DMS153 treated with DMSO at 0.1 percent for 48 hours (cell line): ENCODE data around the gene SMPD3.

Experiments used
- DNase-seq: peaks from one replicate; lab custom pipeline; 2025; ENCODE audit not compliant: unreplicated experiment; lab: John Stamatoyannopoulos, UW

SMPD3 gene

DNA sequence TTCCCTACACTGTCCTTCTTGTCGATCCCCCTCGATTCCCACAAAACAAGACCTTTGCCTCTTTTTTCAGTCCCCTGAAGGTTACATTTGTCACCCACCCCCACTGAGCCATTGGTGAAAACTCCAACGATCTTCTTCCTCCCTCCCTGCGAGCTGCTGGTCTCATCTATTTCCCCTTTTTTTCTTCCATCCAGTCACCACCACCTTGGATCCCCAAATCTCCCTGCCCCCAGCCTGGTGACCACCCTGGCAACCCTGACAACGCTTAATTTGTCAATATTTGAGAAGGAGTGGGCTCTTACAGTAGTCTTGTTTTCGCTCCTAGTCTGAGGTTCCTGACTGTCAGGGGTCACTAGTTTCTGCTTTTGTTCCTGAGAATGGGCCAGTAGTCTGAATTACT is 62.9 kb downstream of the SMPD3 start:
- no peak for DNase-seq

DNA sequence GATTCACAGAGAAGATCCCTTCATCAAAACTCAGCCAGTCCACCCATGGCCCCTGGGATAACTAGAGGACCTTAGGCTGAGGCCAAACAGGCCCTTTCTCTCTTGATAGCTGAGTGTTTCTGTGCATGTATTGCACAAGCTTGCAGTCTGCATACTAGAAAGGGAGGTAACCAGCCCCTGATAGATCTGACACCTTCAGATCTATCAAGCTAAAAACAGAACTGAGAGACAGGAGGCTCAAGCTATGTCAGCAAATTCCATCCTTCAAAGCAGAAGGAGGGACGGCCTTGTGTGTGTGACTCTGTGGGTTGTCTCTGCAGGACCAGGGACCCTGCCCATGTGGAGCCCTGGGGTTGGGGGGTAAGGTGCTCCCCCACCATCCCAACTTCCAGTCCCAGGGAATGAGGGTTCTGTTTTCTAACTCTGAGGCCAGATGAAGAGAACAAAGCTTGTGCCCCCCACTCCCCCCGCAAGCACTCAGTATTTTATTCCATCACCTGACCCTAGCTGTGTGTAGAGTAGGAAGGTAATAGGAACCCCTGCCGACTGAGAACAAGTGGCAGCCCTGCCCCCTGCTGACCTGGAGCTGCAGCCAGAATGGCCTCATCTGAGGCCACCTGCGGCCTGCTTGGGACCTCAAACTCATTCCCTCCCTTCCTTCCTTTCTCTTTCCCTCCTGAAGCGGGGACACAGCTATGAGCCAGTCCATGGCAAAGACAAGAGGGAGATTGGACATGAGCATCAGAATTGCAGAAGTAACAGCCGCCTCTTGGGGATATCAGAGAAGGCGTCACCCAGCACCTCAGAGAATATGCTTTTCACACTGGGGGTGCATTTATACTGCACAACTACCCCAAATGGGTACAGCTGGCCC is 63.8 kb downstream of the SMPD3 start:
- DNase-seq = no peak

DNA sequence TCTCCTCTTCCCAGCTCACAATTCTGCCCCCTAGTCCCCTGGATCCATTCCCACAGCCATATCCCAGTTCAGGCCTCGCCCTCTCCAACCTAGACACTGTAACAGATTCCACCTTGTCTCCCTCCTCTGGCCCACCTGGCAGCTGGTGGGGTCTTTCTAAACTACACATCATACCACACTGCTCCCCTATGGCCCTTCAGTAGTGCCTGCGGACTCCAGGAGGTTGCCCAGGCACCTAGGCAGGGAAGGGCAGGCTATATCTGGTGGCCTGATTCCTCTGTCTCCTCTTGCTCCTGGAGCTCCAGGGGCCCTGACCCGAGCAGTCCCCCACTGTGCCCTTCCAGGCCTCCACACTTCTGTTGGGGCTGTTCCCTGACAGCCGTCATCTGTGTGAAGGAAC is 64.5 kb downstream of the SMPD3 start:
- DNase-seq = no peak

DNA sequence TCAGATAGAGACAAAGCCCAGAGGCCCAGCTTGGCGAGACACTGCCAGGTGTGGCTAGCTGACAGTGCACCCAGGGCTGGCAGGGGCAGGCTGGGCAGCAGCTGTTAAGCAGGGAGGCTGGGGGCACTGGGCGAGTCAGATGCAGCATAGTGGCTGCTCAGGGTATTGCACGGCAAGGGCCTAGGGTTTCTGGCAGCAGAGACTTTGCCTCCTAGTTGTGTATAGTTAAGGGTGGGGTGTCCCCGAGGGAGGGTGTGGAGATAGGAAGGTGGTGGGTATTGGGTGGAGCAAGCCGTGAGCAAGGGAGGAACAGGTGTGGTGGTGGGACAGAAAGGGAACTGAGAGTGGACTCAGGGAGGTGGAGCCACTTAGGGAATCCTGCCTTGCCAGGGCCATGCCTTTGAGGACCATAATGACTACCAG is 66.0 kb downstream of the SMPD3 start:
- DNase-seq = no peak

DNA sequence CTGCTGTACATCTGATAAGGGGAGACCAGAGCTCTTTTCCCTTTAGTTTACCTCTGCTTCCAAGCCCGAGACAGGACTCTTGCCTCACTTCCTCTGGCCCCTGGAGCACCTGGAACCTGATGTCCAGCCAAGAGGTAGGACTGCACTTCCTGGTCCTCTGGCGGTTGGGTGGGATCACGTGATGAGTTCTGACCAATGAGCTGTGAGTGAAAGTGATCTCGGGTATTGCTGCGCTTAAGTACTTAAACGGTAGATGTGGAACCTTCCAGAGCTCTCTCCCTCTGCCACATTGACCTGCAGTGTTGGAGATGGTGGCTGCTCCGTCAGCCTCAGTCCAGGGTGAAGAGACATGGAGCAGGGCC is 67.0 kb downstream of the SMPD3 start:
- no peak for DNase-seq

DNA sequence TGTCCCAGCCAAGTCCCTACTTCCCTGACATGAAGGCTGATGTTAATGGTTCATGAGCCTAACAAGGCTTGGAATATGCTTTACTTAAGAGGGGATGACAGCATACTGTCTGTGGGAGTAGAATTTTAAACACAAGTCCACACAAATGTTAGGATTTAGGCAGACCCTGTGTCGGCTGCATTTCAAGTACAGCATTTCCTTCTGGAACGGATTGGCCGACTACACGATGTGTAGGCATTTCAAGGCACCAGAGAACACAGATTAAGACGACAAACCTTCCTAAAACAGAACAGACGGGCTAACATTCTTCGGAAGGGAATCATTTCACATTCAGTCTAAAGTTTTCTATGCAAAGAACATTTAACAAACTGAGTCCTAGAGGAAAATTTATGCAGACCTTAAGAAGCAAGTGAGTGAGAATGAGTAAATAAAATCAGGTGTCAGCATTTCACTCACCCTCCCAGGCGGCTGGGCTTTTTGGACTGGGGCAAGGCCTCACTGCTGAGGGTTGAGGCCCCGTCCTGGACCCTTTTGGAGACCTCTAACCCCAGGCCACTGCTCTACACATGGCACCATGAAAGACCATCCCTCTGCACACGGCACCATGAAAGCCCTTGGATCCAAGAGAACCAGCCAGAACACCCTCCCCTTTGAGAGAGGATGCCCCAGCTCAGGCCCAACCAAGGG is 67.5 kb downstream of the SMPD3 start:
- DNase-seq = no peak

DNA sequence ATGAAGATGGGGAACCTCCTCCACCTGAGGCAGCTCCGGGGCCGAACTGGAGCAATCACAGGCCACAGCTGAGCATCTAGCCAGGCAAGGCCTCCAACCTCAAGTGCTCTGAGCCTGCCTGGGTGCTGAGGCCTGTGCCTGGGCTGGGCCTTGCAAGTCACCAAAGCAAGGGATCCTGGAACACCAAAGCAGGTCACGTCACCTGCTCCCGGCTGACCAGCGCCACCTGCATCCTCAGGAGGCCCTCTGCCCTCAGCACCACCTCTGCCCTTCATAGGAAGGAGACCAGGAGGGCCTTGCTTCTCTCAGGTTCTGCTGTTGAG is 68.0 kb downstream of the SMPD3 start:
- DNase-seq = no peak

DNA sequence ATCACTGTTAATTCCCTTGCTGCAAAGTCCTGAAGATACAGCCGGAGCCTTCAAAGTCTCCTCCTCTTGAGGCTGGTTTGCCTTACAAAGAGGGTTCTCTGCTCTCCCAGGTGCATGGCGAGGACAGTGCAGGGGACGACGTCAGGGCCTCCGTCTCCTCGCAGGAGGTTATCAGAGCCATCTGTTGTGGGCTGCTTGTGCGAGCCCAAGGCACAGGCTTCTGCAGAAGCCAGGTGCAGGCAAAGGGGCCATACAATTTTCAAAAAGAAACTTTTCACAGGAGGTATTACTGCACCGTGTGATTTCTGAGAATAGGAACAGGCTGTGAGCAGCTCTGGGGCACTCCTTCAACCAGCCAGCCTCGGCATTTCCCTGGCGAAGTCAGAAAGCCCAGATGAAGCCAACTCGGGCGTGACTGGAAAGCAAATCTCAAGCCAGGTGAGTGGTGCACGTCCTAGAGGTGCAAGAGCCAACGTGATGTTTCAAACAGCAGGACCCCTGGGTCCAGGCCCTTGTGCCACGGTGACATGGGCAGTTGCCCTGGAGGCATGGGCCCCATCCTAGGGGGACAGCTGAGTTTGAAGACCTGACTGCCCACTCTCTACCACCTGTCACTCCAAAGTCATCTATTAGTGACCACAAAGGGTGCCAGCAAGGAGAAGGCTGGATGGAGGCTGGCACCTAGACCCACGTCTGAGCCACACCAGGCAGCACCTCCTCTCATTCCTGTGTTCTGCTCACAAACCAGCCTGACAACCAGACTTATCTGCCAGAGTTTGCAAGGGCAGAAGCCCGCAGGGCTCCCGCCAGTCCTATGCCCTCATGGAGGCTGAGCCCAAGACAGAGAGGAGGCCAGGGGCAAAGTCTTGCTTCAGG is 68.6 kb downstream of the SMPD3 start:
- no peak for DNase-seq

DNA sequence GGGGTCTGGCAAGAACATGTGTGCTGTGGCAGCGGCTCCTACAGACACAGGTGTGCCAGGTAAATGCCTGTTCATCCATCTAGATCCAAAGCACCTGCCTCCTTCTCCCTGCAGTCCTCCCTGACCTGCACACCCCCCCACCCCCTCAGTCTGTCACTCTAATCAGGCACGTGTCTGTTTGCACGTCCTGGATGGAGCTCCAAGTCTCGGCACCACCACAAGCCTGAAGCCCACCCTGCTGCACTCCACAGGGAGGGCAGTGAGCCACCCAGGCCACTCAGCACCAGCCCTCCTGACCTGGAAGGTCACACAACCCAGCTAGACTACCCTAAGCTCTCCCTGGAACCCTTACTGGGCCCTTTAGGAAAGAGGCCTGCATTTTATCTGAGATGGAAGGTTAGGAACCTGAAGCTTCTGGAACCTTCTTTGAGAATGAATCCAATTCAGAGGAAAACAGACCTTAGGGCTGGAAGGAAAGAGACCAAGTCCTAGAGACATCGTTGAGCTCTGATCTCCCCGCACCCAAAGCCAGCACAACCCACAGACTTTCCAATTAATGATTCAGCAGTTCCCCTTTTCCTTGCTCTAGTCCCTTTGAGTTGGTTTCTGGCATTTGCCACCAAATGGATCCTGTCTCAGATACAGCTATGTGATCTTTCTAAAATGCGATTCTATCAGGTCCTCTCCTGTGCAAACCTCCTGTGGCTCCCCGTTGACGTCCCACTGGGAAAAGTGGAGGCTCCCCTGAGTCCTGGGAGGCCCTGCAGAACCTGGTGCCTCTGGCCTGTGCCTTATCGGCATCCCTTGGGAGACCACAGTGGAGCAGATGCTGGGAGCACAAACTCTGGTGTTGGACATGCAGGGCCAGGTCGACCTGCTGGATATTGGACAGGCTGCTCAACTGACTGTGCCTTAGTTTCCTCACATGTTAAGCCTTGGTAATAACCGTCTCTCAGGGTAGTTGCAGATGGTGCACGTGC is 69.6 kb downstream of the SMPD3 start:
- DNase-seq = no peak

DNA sequence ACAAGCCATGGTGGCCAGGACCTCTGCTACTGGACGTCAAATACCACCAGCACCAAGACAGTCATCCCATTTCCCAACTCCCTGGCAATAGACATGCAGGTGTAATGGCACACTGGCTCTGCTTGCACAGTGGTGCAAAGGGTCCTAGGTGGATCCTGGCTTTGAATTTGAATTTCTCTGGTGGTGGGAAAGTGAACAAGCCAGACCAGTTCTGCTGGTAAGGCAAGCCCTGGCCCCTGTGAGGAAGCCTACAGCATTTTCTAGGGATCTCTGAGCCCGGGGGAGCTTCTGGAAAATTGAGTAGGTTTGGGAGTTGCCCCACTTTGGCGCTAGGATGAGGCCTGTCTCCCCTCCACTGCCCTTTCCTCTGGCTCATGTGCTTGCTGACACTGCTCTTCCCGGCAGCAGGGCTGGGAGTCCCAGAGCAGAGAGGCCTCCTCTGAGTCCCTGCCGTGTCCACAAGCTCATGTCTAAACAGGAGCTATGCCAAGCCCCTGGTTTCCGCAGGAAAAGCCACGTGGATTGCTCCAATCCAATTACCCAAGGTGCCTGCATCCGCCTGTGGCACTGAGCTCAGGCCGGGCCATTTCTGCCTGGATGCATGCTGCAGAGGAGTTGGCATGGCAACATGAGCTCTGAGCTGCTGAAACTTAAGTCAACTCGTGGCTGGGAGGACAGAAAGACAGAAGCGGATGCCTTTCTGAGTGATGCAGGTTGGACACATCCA is 70.5 kb downstream of the SMPD3 start:
- DNase-seq = no peak

DNA sequence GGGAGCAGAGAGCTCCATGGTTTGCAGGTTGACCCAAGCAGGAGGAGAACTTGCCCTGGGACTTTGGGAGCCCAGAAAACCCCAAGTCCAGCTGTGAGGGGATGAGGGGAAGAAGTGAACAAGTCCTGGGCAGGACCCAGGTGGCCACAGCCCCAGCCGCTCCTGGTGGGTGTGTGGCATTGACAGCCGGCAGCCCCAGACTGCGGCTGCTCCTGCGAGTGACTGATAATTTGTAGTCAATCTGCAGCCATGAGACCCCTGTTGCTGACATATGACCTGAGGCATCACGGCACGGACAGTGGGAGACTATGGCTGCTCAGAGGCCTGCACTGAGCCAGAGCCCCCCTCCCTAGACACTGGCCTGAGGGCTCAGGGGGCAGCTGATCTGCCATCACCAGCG is 71.1 kb downstream of the SMPD3 start:
- no peak for DNase-seq

DNA sequence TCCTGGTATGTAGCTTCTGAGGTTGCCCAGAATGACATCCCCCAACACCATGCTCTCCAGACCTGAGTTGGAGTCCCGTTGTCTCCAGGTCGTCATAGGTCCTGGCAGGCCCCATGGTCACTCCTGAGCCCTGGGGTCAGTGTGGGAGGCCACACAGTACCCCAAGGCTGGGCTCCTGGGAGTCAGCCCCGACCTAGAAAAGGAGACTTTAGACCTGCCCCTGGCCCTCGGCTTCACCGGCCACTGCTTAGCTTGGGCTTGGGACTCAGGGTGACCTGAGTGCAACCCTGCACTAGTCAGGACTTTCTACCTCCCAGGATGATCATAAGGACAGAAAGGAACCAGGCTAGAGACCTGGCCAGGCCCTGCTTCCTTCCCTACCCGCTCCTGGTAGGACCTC is 71.7 kb downstream of the SMPD3 start:
- DNase-seq = no peak

DNA sequence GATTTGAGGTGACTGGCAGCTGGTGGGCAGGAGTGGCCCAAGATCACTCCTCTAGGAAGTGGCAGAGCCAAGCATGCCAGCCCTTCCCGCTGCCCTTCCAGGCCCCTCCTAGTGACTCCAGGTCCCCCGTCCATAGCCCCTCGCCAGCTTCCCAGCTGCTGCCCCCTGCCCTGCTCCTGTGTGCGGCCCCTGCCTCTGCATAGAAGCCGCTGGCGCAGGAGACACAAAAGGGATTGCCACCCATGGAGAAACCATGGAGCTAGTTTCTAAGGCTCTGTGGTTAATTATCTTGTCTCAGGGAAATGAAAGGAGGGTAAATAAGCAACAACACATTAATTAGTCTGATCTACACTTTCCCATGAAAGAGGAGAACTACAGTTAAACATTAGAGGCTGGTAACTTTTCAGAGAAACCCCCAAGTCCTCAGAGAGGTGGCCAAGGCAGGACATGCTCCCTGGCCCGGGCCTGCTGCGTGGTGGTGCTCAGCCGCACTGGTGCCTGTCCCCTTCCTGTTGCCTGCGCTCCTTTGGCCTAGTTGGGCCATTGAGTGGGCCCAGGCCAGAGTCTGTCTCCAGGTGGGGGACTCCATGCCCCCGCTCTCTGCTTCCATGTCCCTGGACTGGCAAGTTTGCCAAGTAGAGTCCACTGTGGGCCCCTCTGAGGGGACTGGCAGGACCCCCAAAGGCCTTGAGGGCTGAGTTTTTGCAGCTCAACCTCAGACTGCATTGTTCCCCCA is 72.3 kb downstream of the SMPD3 start:
- DNase-seq = no peak

DNA sequence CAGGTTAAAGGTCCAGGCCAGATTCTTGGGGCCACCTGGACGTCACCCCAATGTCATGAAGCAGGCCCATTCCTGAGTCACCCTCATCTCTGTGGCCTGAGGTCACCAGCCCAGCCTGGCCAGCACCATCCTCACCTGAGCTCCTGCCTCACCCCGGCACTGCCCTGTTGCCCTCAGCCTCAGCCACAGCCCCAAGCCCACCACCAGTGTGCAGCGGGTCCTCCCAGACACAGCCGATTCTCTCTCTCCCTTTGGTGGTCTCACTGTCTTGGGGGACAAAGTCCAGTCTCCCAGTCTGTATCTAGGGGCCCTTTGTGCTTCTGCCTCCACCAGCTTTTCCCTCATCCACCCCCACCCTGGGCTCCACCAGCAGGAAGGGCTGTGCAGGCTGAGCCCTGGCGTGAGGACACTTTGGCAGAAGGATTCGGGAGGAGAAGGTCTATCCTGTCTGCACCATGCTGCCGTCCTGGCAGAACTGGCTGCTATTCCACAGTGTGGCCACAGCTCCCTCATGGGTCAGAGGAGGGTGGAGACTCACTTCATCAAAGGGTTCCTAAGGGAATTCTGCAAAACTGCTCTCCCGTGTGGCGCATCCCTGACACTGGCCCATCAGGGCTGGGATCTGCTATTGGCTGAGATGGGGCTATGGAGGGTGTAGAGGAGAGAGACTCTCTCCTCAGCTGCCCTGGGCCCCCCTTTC is 73.2 kb downstream of the SMPD3 start:
- DNase-seq = no peak

DNA sequence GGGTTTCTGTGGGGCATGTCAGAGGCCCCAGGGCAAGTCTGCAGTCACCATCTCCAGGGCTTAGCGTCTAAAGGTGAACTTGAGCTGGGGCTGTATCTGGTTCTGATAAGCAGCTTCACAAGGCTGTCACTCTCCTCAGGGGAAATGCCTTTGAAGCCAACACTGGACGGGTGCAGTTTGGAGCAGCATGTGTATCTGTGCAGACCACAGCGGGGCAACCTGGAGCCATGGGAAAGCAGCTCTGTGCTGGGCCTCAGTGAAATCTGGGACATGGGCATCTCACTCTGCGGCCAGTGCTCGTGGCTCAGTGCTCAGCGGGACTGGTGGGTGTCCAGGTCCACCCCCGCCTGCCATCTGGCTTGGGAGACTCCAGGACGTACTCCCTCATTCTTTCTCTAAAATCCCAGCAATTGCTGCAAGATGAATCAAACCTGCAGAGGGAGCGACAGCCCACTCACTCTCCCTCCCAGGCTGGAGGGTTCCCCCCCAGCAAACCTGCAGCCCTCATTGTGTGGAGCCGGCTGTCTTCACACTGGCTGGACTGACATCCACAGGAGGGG is 74.0 kb downstream of the SMPD3 start:
- no peak for DNase-seq

DNA sequence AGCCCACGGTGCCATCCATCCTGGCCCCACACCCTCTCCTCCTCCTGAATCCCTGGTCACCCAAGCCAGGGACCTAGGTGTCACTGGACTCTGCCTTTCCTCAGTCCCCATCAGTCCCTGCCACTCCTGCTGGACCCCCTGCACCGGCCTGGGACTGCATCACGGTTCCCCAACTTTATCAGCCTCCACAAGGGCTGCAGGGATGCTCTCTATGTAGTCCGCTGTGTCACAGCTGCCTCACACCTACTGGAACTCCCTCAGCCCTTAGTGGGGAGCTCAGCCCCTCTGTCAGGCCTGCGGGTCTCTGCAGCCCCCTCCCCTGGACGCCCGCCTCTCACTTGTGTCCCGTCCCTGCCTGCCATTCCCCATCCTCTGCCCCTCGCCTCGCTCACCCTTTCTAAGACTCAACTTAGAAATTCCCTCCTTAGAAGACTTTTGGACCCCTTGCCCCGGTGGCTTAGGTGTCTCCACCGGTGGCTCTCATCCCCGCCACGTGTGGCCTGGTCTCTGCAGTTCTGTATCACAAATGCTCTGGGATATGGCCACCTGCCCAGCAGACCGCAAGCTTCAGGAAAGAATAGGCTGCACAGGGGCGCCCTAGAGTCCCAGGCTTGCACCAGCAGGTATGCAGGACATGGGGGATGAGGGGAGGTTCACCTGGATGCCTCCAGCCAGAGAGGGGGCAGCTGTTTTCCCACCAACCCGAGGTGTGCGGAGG is 74.6 kb downstream of the SMPD3 start:
- no peak for DNase-seq

DNA sequence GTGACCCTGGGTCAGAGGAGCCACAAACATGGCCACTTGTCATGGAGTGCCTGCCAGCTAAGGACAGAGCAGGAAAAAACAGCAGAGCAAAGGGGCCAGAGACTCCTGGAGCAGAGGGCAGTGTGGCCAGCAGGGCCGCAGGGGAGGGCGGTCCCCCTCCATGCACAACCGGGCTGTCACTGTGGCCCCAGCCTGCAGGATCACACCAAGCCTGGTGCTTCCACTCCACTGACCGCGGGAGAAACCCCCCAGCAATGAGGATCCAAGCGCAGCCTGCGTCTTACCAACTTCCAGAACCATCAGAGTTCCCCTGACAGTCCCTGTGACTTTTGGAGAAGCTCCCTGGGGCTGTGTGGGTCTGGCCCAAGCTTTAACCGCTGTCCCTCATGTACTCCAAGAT is 75.5 kb downstream of the SMPD3 start:
- no peak for DNase-seq

DNA sequence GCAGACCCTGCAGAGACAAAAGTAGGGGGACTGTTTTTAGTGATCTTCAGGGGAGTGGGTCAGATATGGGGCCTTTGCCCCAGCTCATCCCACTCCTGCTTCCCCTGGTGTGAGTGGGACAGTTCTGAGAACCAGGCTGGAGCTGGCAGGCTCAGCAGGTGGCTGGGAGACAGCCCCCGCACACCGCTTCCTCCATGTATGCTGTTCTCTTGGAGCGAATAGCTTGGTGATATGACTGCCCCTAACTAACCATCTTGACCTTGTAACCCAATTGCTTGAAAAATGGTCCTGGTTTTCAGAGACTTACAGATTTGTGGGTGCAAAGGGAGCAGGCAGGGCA is 76.0 kb downstream of the SMPD3 start:
- no peak for DNase-seq
